ENCODE results near the gene SCPEP1. TPM values are rescaled to one million over a fixed set of nuclear protein-coding genes. Genes with fewer than 3 reads are reported as not detected.

Gene SCPEP1
- total RNA-seq, 1 experiment from 2014 or later, result 29.6 TPM

DNA sequence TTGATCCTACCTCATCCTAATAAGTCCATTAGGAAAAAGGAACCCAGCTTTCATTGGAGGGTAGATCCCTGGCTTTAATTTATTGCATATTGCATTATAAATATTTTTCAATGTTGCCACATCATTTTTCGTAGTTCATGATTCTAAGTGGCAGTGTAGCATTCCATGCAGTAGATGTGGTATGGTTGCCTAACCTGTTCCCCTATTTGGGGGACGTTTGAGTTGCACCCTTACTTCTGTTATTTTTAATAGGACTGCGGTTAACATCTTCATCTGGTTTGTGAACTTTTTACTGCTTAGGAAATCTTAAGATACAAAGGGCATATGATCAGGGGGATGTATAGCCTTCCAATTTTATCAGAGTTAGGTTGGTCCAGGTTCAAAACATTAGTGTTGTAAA lies 5.4 kb downstream of the SCPEP1 start:
- H3K36me3 Mint-ChIP-seq (ENCODE audit: insufficient read depth in 1 of 3, low read depth in 3 of 3), result peaks cover 13 to 38% (median 28%) of the 10 kb centered on the region in 3 experiments; a peak in 6 of 7 replicates
- H3K23ac ChIP-seq (ENCODE audit: insufficient read length, low read depth, low read length), result no peak overlapping the region

More for the DNA sequence above, 5.4 kb downstream of the SCPEP1 start:
- H2BK120ac ChIP-seq (ENCODE audit: low read depth, low read length, poor library complexity, severe bottlenecking), result no peak overlapping the region
- no peak overlapping the region for H3K4ac ChIP-seq (ENCODE audit: low read depth, low read length)
- WGBS (ENCODE audit: extremely low coverage, insufficient read length, low lambda C conversion rate), result no CpG with 5 or more reads among the region's 3 CpGs
- H2AFZ ChIP-seq (ENCODE audit: low read length), result no peak overlapping the region
- peaks cover 27 to 29% of the 10 kb centered on the region in 2 experiments for H3K4me1 Mint-ChIP-seq
- no peak overlapping the region for H3K4me3 Mint-ChIP-seq
- H2BK20ac ChIP-seq (ENCODE audit: low read depth, low read length, poor library complexity, severe bottlenecking), result no peak overlapping the region
- H4K20me1 ChIP-seq (ENCODE audit: control insufficient read depth, insufficient read depth, insufficient read length), result no peaks in the 10 kb centered on the region
- no peak overlapping the region for H3K9ac ChIP-seq (ENCODE audit: extremely low read depth, insufficient read length, low read length)
- no peak overlapping the region for H3K14ac ChIP-seq (ENCODE audit: insufficient read depth, low read length)
- H2BK12ac ChIP-seq (ENCODE audit: insufficient read length, low read depth, low read length), result no peak overlapping the region
- no peaks in the 10 kb centered on the region for H3K9me3 ChIP-seq (ENCODE audit: control insufficient read depth, low read depth, low read length)
- H4K91ac ChIP-seq (ENCODE audit: insufficient read length, low read depth, low read length), result no peak overlapping the region
- H3K56ac ChIP-seq (ENCODE audit: insufficient read length, low read depth, low read length), result no peak overlapping the region
- peaks cover 5% of the 10 kb centered on the region; the same call in 1 of the 2 replicates for H3K4me1 ChIP-seq (ENCODE audit: insufficient read depth, low read length)
- H3K27me3 ChIP-seq (ENCODE audit: insufficient read depth, low read length), result no peaks in the 10 kb centered on the region
- peaks cover 7% of the 10 kb centered on the region for H3K23me2 ChIP-seq (ENCODE audit: insufficient read length, low read depth, low read length, poor library complexity, severe bottlenecking)
- no peaks in the 10 kb centered on the region for H3K79me2 ChIP-seq (ENCODE audit: insufficient read depth, low read length)
- no peak for DNase-seq
- H3K9me3 Mint-ChIP-seq, result no peaks in the 10 kb centered on the region; a peak in 1 of 5 replicates
- H3T11ph ChIP-seq (ENCODE audit: low read length), result no peak overlapping the region
- H2AK5ac ChIP-seq (ENCODE audit: insufficient read length, low read length), result no peak overlapping the region
- H3K27me3 Mint-ChIP-seq (ENCODE audit: low read depth), result no peaks in the 10 kb centered on the region
- no peaks in the 10 kb centered on the region for H3K79me1 ChIP-seq (ENCODE audit: insufficient read depth, low read depth, low read length, poor library complexity, severe bottlenecking)
- H3K4me2 ChIP-seq (ENCODE audit: insufficient read depth, insufficient read length, low read length), result no peak overlapping the region
- no peak overlapping the region for H3K27ac Mint-ChIP-seq
- no peak overlapping the region for H3K18ac ChIP-seq (ENCODE audit: insufficient read length, low read depth, low read length)
- H3K27ac ChIP-seq (ENCODE audit: insufficient read length, low read depth, low read length), result no peak overlapping the region
- no peak overlapping the region for H2BK5ac ChIP-seq (ENCODE audit: insufficient read length, low read length)
- H2BK15ac ChIP-seq (ENCODE audit: low read depth, low read length), result no peak overlapping the region
- no peak overlapping the region for H4K8ac ChIP-seq (replicated peaks; ENCODE audit: insufficient read length, low read depth, low read length)
- H4K5ac ChIP-seq (ENCODE audit: insufficient read length, low read depth, low read length), result no peak overlapping the region
- no peak for TF ChIP-seq CTCF (conservative IDR thresholded peaks at IDR 0.05)
